GM19372 (cell line): ENCODE data around the gene NOS1.

ENCODE experiments used
- ATAC-seq: cut with Tn5 transposase; IDR thresholded peaks from one replicate; pipeline ENCODE4 v1.9.1; 2021; ENCODE audit warnings: mild to moderate bottlenecking, low read depth, moderate library complexity; ENCODE audit not compliant: unreplicated experiment

The NOS1 gene

DNA sequence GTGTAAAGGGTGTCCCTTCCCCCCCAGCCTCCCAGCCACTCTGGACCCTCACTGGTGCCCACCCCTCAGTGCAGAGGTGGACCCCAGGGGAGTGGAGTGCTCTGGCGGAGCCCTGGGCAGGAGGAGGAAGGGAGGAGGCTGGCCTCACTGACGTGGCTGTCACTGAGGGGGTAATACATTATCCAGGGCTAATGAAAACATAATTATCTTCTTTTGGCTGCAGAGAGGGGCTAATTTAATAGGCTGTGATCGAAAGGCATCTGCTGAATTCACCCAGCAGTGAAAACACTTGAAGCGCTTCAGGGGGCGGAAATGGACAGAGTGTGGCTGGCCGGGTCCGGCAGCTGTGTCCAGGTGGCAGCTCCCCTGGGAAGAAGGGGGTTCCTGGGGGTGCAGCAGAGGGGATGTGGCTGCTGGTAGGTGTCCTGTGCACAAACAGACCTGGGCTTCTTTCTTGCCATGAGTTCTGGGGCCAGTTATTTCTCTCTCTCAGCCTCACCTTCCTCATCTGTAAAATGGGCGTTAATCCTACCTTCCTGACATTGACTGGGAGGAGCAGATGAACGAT, 3.7 kb upstream of the NOS1 start:
- ATAC-seq = no peak

DNA sequence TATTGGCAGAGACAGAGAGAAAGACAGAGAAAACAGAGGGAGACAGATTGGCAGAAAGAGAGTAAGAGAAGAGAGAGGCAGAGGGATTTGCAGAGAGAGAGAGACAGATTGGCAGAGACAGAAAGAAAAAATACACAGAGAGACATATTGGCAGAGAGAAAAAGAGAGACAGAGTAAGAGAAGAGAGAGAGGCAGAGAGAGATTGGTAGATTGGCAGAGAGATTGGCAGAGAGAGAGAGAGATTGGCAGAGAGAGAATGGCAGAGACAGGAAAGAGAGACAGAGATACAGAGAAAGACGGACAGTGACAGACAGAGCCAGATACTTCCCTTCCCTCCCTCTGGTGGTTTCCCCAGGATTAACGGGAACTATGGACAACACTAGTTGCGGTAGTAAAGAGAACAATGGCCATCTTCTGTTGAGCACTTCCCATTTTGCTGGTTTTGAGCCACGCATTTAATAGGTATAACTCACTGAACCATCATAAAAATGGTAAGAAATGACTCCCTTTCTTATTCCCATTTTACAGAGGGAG, 2.6 kb upstream of the NOS1 start:
- no peak for ATAC-seq

DNA sequence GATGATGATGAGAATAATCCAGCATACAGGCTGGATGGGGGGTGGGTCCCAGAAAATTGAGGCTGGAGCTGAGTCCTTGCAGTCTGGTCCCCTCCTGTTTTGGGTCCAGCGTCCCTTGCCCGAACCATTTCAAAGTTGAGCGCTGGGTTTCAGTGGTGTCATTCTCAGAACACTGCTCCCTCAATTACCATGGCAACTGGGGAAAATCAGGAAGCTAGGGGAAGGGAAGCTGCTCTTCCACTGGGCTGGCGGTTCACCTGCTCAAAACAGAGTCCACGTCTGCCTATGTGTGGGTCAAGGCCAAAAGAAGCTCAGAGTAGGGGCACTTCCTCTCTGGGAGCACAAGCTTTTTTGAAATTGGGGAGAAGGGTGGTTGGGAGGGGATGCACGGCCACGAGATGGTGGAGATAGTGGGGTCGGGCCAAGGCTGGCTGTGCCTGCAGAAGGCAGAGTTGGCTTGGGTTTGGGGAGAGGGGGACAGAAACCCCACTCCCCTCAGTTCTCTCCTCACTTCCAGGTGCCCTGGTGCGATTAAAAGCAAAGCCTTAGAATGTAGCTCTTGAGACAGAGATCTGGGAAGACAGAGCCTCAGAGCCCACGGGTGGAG, 1.7 kb upstream of the NOS1 start:
- ATAC-seq = no peak

DNA sequence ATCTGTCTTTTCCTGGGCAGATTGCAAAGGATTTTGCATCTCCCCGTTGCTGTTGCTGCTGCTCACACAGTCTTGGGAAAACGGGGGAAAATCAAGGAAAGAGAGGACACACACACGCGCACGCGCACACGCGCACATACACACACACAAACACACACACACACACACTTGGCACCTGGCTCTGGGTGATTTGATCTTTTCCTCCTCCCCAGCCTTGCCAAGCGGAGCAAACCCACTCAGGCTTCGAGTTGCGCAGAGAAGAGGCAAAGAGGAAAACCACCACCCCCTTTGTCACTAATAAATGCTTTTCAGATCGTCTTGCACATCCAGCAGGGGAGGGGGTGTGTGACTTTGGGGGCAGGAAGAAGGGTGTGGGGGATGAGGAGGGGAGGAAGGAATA, 965 bp upstream of the NOS1 start:
- ATAC-seq = no peak

DNA sequence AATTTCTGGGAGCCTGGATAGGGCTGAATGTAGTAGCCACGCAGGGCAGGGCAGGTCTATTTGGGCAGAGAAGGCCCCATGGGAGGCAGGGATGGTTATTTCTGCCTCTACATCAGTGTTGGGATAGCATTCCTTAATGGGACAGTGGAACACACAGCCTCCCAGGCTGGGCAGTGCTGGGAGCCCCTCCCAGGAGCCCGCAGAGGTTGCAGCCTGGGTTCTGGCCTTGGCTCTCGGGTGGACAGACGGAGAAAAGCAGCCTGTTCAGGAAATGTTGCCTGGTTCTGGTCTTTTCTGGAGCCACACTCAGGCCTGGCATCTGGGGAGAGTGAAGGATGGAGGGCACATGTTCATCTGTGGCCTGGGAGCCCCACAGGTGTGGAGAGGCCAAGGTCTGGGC, 479 bp upstream of the NOS1 start:
- no peak for ATAC-seq

DNA sequence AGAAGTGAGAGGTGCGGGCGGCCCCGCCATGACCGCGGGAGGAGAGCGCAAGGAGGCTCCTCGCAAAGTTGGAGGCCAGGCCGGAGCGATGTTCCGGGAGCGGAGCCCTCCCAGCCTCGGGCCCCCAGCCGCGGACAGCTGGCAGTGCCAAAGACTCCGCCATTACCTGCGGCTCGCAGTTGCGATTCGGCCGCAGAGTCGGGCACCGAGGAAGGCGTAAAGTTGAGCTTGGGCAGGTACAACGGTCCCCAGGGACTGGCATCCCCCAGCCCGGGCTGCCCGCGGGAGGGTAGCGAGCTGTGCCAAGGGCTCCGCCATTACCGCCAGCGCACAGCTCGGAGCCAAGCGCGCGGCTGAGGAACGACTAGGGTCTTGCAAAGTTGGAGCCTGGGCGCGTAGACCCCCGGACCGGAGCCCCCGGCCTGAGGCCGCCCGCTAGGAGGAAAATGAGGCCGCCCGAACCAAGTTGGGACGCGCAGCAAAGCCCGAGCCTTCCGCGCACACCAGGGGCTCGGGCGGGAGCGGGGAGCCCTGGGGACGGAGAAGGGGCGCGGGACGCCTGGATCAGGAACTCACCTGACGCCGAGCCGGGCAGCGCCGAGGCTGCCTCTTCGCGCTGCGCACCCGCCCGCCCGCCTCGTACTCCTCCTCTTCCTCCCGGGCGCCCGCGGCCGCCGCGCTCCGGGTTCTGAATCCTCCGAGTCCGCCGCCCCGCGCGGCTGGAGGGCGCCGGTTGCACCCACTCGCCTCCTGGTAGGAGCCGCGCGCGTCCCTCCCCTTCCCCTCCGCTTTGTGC, 677 bp downstream of the NOS1 start:
- no peak for ATAC-seq

DNA sequence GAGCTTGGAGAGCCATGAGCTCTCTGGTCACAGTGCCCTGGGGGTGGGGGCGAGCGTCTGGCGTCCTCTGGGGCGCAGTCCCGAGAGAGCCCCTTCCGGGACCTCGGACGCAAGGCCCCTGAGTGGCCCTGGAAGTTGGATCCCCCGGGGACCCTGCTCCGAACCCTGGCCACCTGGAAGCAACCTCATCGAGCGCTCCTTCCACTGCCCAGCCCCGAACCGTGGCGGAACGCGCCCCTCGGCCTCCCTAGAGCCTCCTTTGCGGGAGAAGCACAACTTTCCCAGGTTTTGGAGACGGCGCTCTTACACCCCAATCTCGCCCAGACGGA, 1.2 kb downstream of the NOS1 start:
- ATAC-seq = no peak

DNA sequence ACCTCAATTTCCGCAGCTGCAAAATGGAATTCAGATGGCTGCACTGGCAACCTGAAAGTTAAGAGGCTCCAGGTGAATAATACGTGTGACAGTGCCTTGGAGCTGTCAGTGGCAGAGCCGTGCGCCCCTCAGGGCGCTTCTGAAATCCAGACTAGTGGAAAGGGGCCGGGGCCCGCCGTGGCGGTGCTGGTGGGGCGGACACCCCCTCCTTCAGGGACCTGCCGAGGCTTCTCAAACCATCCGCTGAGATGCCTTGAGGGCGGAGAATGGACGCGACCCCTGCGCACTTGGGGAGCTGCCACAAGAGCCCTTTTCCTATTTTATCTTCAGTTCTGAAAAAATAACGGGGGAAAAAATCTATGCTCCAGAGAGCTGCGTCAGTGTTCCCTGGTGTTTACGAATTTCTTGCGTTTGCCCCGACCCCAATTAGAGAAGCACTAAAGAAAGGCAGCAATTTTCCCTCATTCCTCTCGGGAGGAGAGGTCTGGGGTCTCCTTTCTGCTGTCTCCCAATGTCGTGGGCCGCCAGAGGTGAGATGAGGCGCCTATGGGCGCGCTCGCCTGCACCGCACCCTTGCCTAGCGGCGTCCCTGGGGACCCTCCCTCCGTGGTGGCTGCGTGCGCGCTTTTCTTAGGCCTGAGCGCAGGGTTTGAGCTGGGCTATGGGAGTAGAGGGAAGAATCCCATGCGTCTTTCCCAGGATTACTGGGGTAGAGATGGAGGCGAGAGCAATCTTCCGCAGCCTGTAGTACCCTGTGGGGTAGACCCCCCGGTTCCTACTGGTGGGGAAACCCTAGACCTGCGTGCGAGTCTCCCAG, 2.2 kb downstream of the NOS1 start:
- no peak for ATAC-seq

DNA sequence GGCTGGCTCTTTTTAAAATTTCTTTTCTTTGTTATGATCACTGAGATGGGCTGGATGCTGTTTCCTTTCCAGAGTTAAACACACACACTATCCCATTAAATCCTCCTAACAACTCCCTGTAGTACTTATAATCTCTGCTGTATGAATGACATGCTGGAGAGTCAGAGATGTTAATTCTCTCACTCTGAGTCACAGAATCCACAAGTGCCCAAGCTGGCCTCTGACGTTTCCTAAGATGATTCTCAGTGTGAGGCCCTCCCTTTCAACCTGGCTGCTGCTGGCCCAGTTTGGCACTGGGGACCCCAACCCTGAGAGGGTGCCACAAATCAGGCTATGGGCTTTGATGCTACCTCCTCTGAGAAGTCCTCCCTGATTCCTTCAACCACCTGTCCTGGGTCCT, 5.4 kb downstream of the NOS1 start:
- ATAC-seq = no peak

DNA sequence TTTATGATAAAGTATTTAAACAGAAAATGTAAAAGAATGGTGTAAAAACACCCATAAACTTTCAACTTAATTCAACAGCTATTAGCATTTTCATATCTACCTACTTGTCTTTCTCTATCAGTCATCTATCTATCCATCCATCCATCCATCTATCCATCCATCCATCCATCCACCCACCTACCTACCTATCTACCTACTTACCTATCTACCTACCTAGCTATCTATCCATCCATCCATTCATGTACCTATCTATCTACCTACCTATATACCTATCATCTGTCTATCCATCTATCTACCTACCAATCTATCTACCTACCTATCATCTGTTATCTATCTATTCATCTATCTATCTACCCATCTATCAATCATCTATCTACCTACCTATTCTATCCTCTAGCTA, 8.5 kb downstream of the NOS1 start:
- no peak for ATAC-seq

DNA sequence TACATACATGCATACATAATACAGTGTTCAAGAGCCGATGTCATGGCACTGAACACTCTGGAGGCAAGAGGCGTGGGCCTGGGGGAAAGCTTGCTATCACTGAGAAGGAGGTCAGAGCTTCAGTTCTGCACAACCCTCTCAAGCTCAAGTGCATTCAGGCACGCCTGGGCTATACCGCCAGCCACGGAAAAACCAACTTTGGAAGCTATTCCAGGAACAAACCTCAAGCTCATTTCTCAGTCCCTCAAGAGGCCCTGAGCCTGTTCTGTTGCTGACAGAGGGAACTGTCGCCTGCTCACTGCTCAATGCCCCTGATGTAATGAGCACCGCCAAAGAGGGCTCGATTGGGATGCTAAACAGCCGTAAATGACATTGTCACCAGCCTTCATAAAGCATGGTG, 9.2 kb downstream of the NOS1 start:
- no peak for ATAC-seq

DNA sequence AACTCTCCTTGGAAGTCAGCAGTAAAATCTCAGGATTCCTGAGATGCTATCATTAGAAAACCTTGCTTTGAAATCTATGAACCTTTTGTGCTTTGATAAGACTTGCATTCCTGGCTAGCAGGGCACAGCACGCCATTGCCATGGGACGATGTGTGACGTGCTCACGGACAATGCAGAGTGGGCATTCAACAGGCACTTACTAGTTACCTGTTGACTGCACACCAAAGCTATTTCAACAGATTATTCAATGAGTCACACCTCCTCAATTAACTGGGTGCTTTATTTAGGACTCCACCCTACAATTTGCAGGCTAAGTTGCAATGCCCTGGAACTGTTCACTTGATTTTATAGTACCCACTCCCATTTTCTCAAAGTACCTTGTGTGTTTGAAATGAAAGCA, 11.3 kb downstream of the NOS1 start:
- ATAC-seq = no peak

DNA sequence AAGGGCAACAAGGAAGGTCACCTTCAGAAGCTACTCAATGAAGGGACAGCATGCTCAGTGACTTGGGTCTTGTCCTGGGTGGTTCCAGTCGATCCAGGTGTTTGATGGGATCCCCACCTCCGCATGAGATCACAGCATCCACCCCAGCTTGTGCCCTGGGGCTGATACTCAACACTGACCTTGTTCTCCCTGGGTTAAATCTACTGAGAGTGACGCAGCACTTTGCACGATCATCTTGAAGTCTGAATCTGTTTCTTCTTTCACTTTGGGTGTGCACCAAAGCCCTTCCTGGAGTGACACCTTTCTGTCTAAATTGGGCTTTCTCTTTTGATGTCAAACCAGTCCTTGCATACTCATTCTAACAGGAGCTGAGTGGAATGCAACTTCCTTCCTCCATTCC, 13.8 kb downstream of the NOS1 start:
- ATAC-seq = no peak

DNA sequence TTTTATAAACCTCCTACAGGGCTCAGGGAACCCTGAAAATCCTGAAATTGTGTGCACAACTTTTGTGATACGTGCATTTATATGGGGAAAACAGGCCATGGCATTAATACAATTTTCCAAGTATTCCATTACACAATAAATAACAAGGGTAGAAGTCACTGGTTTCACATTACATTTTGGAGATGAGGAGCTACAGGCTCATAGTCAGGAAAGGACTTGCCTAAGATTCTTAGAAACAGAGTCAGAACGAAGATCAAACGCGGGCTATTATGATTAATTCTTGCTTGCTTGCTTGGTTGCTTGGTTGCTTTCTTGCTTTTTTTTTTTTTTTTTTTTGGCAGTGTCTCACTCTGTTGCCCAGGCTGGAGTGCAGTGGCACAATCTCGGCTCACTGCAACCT, 16.7 kb downstream of the NOS1 start:
- no peak for ATAC-seq

DNA sequence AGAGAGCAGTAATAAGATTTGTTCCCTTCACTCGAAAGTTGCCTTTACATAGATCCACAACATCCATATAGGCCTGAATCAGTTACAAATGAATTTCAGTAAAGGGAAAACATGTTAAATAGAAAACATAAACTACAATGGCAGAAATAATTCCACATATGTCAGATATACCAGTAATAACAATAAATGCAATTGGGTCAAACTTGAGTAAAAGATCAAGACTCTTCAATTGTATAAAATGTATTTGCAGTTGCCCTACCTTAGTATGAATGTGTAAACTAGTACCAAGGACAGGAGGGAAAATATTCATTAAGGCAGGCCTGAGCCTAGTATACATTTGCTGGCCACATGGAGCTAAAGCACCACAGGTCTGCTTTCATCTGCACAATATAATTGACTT, 17.6 kb downstream of the NOS1 start:
- ATAC-seq = no peak

DNA sequence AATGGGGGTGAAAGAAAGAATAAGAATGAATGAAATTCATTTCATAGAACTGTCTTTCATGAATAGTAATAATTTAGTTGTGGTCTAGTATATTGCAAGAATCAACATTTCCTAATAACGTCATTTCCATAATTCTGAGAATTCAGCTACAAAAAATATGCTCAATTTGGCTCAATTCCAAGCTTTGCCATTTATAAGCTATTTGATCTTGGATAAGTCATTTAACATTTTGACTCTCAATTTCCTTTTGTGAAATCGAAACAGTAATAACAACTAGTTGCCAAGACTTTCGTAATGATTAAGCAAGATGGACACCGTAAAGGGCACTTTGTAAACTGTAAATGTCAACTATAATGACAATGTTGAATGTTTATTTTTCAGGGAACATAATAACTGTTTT, 18.1 kb downstream of the NOS1 start:
- ATAC-seq = no peak

DNA sequence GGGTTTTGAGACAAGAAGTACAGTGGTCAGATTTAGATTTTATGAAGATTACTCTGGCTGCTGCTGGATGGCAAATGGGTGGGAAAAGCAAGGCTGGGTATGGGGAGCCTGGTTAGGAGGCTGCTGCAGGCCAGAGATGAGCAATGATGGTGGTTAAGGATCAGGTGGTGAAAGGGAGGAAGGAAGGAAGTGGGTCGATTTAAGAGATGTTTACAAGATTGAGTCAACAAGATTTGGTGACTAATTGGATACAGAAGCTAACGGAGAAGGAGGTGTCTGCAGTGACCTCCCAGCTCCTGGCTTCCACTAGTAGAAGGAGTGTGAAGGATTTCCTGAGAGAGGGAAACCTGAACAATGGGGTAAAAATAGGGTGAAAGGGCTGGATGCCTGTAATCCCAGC, 18.7 kb downstream of the NOS1 start:
- ATAC-seq = no peak

DNA sequence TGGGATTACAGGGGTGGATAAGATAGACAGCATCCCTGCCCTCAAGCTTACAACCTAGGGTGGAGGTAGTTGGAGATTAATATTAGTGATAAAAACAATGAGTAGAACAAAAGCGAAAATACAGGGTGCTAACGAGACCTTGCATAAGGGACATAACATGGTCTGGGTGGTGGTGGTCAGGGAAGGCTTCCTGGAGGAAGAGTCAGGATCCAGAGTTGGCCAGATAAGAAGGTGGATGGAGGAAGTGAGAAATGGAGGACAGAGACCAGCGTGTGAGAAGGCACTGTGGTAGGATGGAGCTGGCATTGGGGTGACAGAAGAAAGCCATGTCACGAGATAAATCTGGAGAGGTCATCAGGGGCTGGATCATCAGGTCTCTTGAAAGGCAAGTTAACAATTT, 19.2 kb downstream of the NOS1 start:
- ATAC-seq = no peak

DNA sequence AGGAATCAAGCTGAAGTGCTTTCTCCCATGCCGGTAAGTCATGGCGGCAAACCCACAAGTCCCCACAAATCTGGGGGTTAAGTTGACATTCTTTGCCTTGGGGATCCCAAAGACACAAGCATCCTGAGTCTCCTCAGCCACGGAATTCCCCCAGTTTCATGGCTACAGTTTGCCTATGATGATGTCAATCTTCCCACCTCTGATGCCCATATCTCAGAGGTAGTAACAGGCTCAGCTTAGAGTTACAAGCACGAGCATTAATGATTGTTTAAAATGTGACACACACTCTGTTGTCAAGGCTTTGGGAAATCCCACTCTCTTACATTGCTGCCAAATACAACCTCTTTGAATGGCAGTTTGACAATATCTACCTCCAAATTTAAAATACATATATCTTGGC, 22.3 kb downstream of the NOS1 start:
- ATAC-seq = no peak

DNA sequence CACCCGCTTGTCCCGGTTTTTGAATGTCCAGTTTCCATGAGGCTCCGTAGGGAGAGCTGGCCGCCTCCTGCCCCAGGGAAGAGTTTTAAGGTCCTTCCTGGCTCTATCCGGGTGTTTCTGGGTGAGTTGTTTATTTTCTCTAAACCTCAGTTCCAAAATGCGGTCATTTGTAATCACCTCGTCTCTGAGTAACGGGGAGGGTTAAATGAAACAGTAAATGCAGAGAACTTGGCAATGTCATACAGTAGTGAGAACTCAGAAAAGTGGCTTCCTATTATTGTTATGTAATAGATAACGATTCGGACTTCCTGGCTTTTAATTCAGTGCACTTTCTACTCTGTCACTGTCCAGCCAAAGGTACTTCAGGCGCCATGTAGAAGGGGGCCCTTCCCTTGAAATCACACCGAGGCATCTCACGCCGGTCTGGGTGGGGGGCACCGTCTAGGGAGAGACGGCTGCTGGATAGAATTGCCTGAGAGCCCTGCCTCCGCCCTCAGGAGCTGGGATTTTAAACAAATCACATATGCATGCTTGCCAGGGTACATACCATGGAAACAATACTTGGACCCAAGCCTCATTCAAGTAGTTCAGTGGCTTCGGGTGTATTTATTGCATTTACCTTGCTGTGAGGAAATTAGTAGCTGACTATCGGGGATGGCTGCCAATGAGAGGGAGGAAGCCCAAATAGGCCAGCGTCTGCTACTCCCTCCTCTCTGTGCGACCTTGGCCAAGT, 26.4 kb downstream of the NOS1 start:
- no peak for ATAC-seq

DNA sequence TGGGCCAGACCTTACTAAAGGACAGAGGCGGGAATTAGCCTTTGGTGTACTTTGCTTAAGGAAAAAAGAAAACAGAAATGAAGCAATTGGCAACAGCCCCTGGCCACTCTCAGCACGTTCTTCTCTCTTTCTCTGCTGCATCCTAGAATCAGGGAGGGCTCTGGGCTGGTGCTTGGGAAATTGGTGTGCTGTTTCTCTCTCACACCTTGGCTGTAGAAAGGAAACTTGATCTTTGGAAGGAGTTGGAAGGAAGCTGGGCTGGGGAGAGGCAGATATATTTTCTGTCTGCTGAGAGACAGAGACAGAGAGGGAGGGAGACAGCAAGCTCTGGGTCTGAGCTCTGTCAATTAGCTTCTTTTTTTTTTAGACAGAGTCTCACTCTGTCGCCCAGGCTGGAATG, 27.4 kb downstream of the NOS1 start:
- no peak for ATAC-seq
